ENCODE results near the gene TRAF7. TPM values are rescaled to one million over a fixed set of nuclear protein-coding genes. Genes with fewer than 3 reads are reported as not detected.

TRAF7 gene
- total and polyA plus RNA-seq, 2 of the 8 experiments (the other 6 are each of a cell fraction or from before 2014, with no cell fraction given) = 96.8 to 148 TPM

- no peak for TF ChIP-seq SIRT6 (IDR thresholded peaks at IDR 0.05; ENCODE audit: low read length)
- no peak for TF ChIP-seq POLR2A (IDR thresholded peaks at IDR 0.05; ENCODE audit: control extremely low read depth in 1 of 2, low read depth in 2 of 2, low read length in 2 of 2)
- TF ChIP-seq YY1 (IDR thresholded peaks at IDR 0.05; ENCODE audit: low read depth, low read length) = no peak
- TF ChIP-seq CHD7 (IDR thresholded peaks at IDR 0.05; ENCODE audit: insufficient replicate concordance, low read length) = no peak
- TF ChIP-seq MAFK (IDR thresholded peaks at IDR 0.05; ENCODE audit: low read depth, low read length) = no peak
These were observed 42.7 kb downstream of the TRAF7 start (continued) for GRCh38 chr16:2198283-2198682.
